OCI-LY7 (cell line): ENCODE results near the gene FIGNL1. TPM values are rescaled to one million over a fixed set of nuclear protein-coding genes. Genes with fewer than 3 reads are reported as not detected.

Experiments used
- BruUV-seq: library from RNA; stranded (reverse); fragments of 400-500 nt; replicated peaks from 2 replicates; lab custom pipeline; 2021; lab: Mats Ljungman, UMichigan
- CTCF ChIA-PET: fragments of 300-600 bp; sonication (Branson Sonifier 250); formaldehyde crosslinking; loops from one replicate; lab custom pipeline; 2022; ENCODE audit warnings: antibody characterized with exemption; ENCODE audit not compliant: unreplicated experiment; lab: Charles Lee
- POLR2A ChIA-PET: fragments of 300-600 bp; sonication (Branson Sonifier 250); formaldehyde crosslinking; loops from one replicate; lab custom pipeline; 2022; ENCODE audit warnings: antibody characterized with exemption; lab: Charles Lee
- DNase-seq: peaks from one replicate; pipeline ENCODE4 v3.0.0-alpha.2; 2015; ENCODE audit warnings: low spot score
- H2AFZ ChIP-seq: fragments of 200-600 bp; sonication (generic), shearing (Covaris generic); 2 replicates; pipeline ENCODE4 v1.6.1; 2014; ENCODE audit warnings: mild to moderate bottlenecking, antibody characterized with exemption, low read length, moderate library complexity
- H3K27ac ChIP-seq: fragments of 200-600 bp; sonication (generic); 2 replicates; pipeline ENCODE4 v1.5.1; 2014; ENCODE audit warnings: mixed run types, low read depth, mild to moderate bottlenecking, moderate library complexity, low read length, inconsistent platforms; ENCODE audit not compliant: poor library complexity, severe bottlenecking
- H3K36me3 ChIP-seq: fragments of 200-600 bp; sonication (generic); 2 replicates; pipeline ENCODE4 v1.6.1; 2014; ENCODE audit warnings: mild to moderate bottlenecking, antibody characterized with exemption, low read length, moderate library complexity, mixed read lengths; ENCODE audit not compliant: insufficient read depth
- H3K4me1 ChIP-seq: fragments of 200-600 bp; sonication (generic); 2 replicates; pipeline ENCODE4 v1.5.1; 2014; ENCODE audit warnings: mild to moderate bottlenecking, low read length; ENCODE audit not compliant: insufficient read depth, poor library complexity, severe bottlenecking
- H3K4me2 ChIP-seq: fragments of 200-600 bp; sonication (generic); 2 replicates; pipeline ENCODE4 v1.6.1; 2014; ENCODE audit warnings: mild to moderate bottlenecking, low read length
- H3K4me3 ChIP-seq: fragments of 200-600 bp; sonication (generic); 2 replicates; pipeline ENCODE4 v1.5.1; 2014; ENCODE audit warnings: mild to moderate bottlenecking, low read depth, low read length; ENCODE audit not compliant: poor library complexity, severe bottlenecking
- H3K79me2 ChIP-seq: fragments of 200-600 bp; sonication (generic); 2 replicates; pipeline ENCODE4 v1.6.1; 2016; ENCODE audit warnings: low read depth, mild to moderate bottlenecking, low read length, moderate library complexity, mixed read lengths; ENCODE audit not compliant: insufficient read depth
- H3K9me2 ChIP-seq: fragments of 200-600 bp; sonication (generic); 2 replicates; pipeline ENCODE4 v1.6.1; 2016; ENCODE audit warnings: mild to moderate bottlenecking, low read length, mixed read lengths; ENCODE audit not compliant: insufficient read depth
- H3K9me3 ChIP-seq: fragments of 200-600 bp; sonication (generic); 2 replicates; pipeline ENCODE4 v1.6.1; 2014; ENCODE audit warnings: mild to moderate bottlenecking, mixed run types, low read length, mixed read lengths
- H4K20me1 ChIP-seq: fragments of 200-600 bp; sonication (generic); 2 replicates; pipeline ENCODE4 v1.6.1; 2014; ENCODE audit warnings: mild to moderate bottlenecking, antibody characterized with exemption, low read length, moderate library complexity, mixed read lengths; ENCODE audit not compliant: insufficient read depth
- EZH2phosphoT487 ChIP-seq: fragments of 200-600 bp; sonication (generic); IDR thresholded peaks from 2 replicates; pipeline ENCODE4 v1.6.1; 2018; ENCODE audit warnings: low read depth, borderline replicate concordance, mild to moderate bottlenecking, mixed run types, antibody characterized with exemption, low read length, moderate library complexity, mixed read lengths
- intact Hi-C: fragments of 100-400 bp; cut with micrococcal nuclease; formaldehyde crosslinking; loops from one replicate; pipeline ENCODE4 v1.10.0; 2022; ENCODE audit not compliant: unreplicated experiment
- total RNA-seq, 2 experiments: library from RNA; depleted of rRNA in 1 of 2; stranded (reverse); fragments of >200 nt in 1 of 2; shearing (Covaris generic) in 1 of 2; gene quantifications; 2 replicates each; pipeline ENCODE4 v1.2.3, GENCODE V29; 2014 to 2022
- TF ChIP-seq, protein P1 (sequence below): fragments of 200-600 bp; sonication (generic); conservative IDR thresholded peaks from 2 replicates; pipeline ENCODE4 v1.5.1; 2014; ENCODE audit warnings: mild to moderate bottlenecking, antibody characterized with exemption, low read length, moderate library complexity, mixed read lengths

The FIGNL1 gene
- total RNA-seq, 2 experiments from 2014 or later, result 41.5 to 55.6 TPM

- no peak for DNase-seq
- H2AFZ ChIP-seq, result no peak overlapping the region
- H3K9me2 ChIP-seq, result no peaks in the 10 kb centered on the region
- H3K79me2 ChIP-seq, result no peaks in the 10 kb centered on the region
- H3K36me3 ChIP-seq, result no peaks in the 10 kb centered on the region
- no TSS peak for BruUV-seq
- no peaks in the 10 kb centered on the region for H4K20me1 ChIP-seq
- intact Hi-C loops, result no loop called here
- CTCF ChIA-PET, result no interaction called here
- TF ChIP-seq, protein P1, sequence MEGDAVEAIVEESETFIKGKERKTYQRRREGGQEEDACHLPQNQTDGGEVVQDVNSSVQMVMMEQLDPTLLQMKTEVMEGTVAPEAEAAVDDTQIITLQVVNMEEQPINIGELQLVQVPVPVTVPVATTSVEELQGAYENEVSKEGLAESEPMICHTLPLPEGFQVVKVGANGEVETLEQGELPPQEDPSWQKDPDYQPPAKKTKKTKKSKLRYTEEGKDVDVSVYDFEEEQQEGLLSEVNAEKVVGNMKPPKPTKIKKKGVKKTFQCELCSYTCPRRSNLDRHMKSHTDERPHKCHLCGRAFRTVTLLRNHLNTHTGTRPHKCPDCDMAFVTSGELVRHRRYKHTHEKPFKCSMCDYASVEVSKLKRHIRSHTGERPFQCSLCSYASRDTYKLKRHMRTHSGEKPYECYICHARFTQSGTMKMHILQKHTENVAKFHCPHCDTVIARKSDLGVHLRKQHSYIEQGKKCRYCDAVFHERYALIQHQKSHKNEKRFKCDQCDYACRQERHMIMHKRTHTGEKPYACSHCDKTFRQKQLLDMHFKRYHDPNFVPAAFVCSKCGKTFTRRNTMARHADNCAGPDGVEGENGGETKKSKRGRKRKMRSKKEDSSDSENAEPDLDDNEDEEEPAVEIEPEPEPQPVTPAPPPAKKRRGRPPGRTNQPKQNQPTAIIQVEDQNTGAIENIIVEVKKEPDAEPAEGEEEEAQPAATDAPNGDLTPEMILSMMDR, result no peak
- TF ChIP-seq EZH2phosphoT487, result no peak
- 0 out of 2 replicates have a peak, but pooled peaks cover under 1% of the 10 kb centered on the region for H3K9me3 ChIP-seq
- H3K4me1 ChIP-seq, result no peaks in the 10 kb centered on the region
- H3K4me3 ChIP-seq, result no peak overlapping the region
- H3K4me2 ChIP-seq, result no peak overlapping the region
- POLR2A ChIA-PET, result interaction anchor here (0.7 kb wide), 1 partner anchor 512 kb away, joined by 3 read pairs; no protein-coding TSS in a partner anchor
- no peak overlapping the region for H3K27ac ChIP-seq
Observed at GRCh38 chr7:50481867-50482266, 31.7 kb upstream of the FIGNL1 start.

DNA sequence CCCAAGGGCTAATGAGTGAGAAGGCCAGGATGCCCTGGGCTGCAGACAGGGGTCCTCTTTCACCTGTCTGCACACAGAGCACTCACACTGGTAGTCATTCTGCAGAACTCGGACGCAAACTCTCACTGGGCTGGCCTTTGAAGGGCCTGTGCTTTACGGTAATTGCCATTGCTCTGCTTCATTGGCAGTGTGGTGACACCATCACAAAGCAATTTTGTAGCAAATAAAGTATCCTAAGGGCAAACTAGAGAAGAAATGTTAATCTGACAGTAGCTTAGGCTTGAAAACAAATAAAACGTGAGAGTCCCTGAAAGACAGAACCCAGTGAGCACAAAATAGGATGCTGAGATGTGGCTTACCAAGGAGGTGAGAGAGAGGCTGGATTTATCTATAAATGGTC is 30.6 kb upstream of the FIGNL1 start:
- Histone ChIP-seq H4K20me1 (no peaks in the 10 kb centered on the region), H3K4me3 (no peak overlapping the region), H3K9me2 (no peaks in the 10 kb centered on the region), H3K4me2 (no peak overlapping the region), H3K36me3 (no peaks in the 10 kb centered on the region), H3K27ac (no peak overlapping the region), H3K79me2 (no peaks in the 10 kb centered on the region), H3K9me3 (no peaks in the 10 kb centered on the region), H3K4me1 (no peaks in the 10 kb centered on the region), H2AFZ (no peak overlapping the region)
- POLR2A ChIA-PET, result no interaction called here
- no peak for DNase-seq
- CTCF ChIA-PET, result no interaction called here
- BruUV-seq, result no TSS peak
- TF ChIP-seq, protein P1, result no peak
- TF ChIP-seq EZH2phosphoT487, result no peak
- intact Hi-C loops, result no loop called here

DNA sequence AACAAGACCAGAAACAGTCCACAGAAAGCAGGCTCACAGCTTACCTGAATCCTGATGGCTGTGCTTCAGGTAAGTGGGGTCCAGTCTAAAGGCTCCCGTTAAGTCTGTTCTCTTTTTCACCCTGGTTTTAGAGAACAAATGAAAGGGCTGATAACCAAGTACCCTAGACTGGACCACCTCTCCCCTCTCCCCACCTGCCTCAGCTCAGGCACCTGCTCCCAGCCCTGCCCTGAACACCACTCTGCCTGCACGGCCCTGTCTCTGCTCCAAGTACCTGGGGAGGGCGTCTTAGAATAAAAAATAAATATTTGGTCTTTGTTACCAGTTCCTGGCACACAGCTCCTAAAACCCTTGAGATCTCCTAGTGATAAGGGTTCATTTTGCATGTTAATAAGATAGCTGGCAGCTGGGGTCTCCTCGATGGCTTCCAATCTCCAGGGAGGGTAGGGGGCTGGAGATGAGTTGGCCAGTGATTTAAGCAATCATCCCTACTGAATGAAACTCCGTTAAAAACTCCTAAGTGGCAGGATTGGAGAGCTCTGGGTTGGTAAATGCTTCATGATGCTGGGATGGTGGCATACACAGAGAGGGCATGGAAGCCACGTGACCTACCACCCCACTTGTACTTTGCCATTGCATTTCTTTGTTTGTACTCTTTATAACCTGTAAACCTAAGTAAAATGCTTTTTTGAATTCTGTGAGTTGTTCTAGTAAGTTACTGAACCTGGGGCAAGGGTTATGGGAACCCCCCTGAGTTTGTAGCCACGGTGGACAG is 29.8 kb upstream of the FIGNL1 start:
- Histone ChIP-seq H4K20me1 (no peaks in the 10 kb centered on the region), H3K4me2 (no peak overlapping the region), H3K27ac (no peak overlapping the region), H3K4me1 (no peaks in the 10 kb centered on the region), H3K4me3 (no peak overlapping the region), H3K9me3 (no peaks in the 10 kb centered on the region), H2AFZ (no peak overlapping the region), H3K9me2 (no peaks in the 10 kb centered on the region), H3K79me2 (no peaks in the 10 kb centered on the region), H3K36me3 (no peaks in the 10 kb centered on the region)
- intact Hi-C loops, result no loop called here
- CTCF ChIA-PET, result no interaction called here
- no TSS peak for BruUV-seq
- POLR2A ChIA-PET, result no interaction called here
- TF ChIP-seq, protein P1, result no peak
- TF ChIP-seq EZH2phosphoT487, result no peak
- no peak for DNase-seq
